ENCODE measurements around the gene ZNF630. TPM values are rescaled to one million over a fixed set of nuclear protein-coding genes. Genes with fewer than 3 reads are reported as not detected.

Gene ZNF630
- total and polyA plus RNA-seq, 12 donors, result 0.96 to 3.5 (median 2.5) TPM

- DNase-seq, result no peak
- peaks cover 0 to 46% (median 10%) of the 10 kb centered on the region in 9 donors for H3K36me3 ChIP-seq
- 88 to 94% methylated on average over 4 of the region's 4 CpGs for WGBS, 2 donors
- ATAC-seq, result no peak
- intact Hi-C loops (cut with DNase I), result no loop called here
- H3K27me3 ChIP-seq, result no peaks in the 10 kb centered on the region
- no peak overlapping the region for H3K4me3 ChIP-seq
- H3K9me3 ChIP-seq, result peaks cover 0 to 37% (median 4%) of the 10 kb centered on the region in 11 donors
- H3K27ac ChIP-seq, result no peak overlapping the region
- no peaks in the 10 kb centered on the region for H3K4me1 ChIP-seq
- TF ChIP-seq CTCF (IDR thresholded peaks at IDR 0.05), result no peak
These were observed 7.2 kb downstream of the ZNF630 start for GRCh38 chrX:48064261-48064660.

- WGBS, 2 donors, result 100% methylated on average over 1 of the region's 1 CpG
- intact Hi-C loops (cut with DNase I), result no loop called here
- H3K4me1 ChIP-seq, result no peaks in the 10 kb centered on the region
- no peak overlapping the region for H3K4me3 ChIP-seq
- no peaks in the 10 kb centered on the region for H3K27me3 ChIP-seq
- TF ChIP-seq CTCF (IDR thresholded peaks at IDR 0.05), result no peak
- no peak for DNase-seq
- ATAC-seq, result no peak
- H3K27ac ChIP-seq, result no peak overlapping the region
- H3K36me3 ChIP-seq, result peaks cover 0 to 51% (median 10%) of the 10 kb centered on the region in 9 donors
- peaks cover 0 to 69% (median 13%) of the 10 kb centered on the region in 11 donors for H3K9me3 ChIP-seq
These were observed 12.2 kb downstream of the ZNF630 start for GRCh38 chrX:48059296-48059639.

- peaks cover 0 to 69% (median 13%) of the 10 kb centered on the region in 11 donors for H3K9me3 ChIP-seq
- ATAC-seq (no peak), DNase-seq (no peak)
- no peaks in the 10 kb centered on the region for H3K27me3 ChIP-seq
- no peak overlapping the region for H3K27ac ChIP-seq
- TF ChIP-seq CTCF (IDR thresholded peaks at IDR 0.05), result no peak
- no peaks in the 10 kb centered on the region for H3K4me1 ChIP-seq
- H3K36me3 ChIP-seq, result peaks cover 0 to 46% (median 10%) of the 10 kb centered on the region in 9 donors
- H3K4me3 ChIP-seq, result no peak overlapping the region
- WGBS, 2 donors, result 90 to 97% methylated on average over 2 of the region's 2 CpGs
- intact Hi-C loops (cut with DNase I), result no loop called here
These were observed 12.7 kb downstream of the ZNF630 start for GRCh38 chrX:48058621-48059295.

GRCh38 chrX:48046846-48047245, 24.6 kb downstream of the ZNF630 start:
- ATAC-seq, result no peak
- WGBS, 2 donors, result 93 to 97% methylated on average over 5 of the region's 5 CpGs

More at GRCh38 chrX:48046846-48047245, 24.6 kb downstream of the ZNF630 start:
- Histone ChIP-seq H3K4me3 (no peak overlapping the region), H3K4me1 (peaks cover 0 to 15% (median 0%) of the 10 kb centered on the region in 9 donors), H3K9me3 (no peaks in the 10 kb centered on the region), H3K36me3 (no peaks in the 10 kb centered on the region), H3K27me3 (no peaks in the 10 kb centered on the region), H3K27ac (peak overlapping the region in 5 of 10 donors; percentile 61 to 76 (median 64))
- DNase-seq, result no peak
- intact Hi-C loops (cut with DNase I), result no loop called here
- no peak for TF ChIP-seq CTCF (IDR thresholded peaks at IDR 0.05)
